NB4 (cell line): Measurements from ENCODE around the gene NDUFV1.

Experiments
- POLR2A ChIP-seq: IDR thresholded peaks from 2 replicates; pipeline ENCODE4 v1.6.1; 2011; ENCODE audit warnings: mild to moderate bottlenecking; ENCODE audit not compliant: insufficient read length; ENCODE audit errors: extremely low read depth
- TF ChIP-seq, protein P1 (sequence below): IDR thresholded peaks from one replicate; pipeline ENCODE4 v1.5.1; 2012; ENCODE audit warnings: low read depth, low read length
- TF ChIP-seq, protein P2 (sequence below): IDR thresholded peaks from 2 replicates; pipeline ENCODE4 v1.6.1; 2011; ENCODE audit warnings: low read depth, low read length

DNA sequence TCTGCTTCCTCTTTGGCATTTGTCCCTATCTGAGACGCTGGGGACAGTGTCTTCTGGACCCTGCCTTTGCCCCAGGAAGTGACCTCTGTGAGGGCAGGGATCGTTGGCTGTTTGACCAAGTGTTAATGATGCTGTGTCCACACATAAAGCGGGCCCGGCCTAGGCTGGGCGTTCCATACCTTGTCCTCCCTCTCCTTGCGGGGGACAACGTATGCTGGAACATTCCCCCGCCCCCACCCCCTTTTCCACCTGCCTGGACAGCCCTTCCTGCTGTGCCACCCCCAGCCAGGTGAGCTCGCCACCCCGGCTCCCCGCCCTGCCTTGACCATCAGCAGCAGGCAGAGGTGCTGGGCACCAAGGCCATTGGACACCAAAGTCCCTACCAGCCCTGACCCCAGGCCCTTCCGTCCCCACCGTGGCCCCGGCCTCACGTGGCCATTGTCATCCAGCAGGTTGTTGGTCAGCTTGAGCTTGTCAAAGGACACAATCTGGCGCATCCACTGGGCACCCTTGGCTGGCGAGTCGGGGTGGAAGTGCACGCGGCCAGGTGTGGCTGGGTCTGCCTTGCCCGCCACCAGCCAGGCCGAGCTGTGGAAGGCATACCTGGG lies 27.1 kb downstream of the NDUFV1 start:
- TF ChIP-seq, protein P1, sequence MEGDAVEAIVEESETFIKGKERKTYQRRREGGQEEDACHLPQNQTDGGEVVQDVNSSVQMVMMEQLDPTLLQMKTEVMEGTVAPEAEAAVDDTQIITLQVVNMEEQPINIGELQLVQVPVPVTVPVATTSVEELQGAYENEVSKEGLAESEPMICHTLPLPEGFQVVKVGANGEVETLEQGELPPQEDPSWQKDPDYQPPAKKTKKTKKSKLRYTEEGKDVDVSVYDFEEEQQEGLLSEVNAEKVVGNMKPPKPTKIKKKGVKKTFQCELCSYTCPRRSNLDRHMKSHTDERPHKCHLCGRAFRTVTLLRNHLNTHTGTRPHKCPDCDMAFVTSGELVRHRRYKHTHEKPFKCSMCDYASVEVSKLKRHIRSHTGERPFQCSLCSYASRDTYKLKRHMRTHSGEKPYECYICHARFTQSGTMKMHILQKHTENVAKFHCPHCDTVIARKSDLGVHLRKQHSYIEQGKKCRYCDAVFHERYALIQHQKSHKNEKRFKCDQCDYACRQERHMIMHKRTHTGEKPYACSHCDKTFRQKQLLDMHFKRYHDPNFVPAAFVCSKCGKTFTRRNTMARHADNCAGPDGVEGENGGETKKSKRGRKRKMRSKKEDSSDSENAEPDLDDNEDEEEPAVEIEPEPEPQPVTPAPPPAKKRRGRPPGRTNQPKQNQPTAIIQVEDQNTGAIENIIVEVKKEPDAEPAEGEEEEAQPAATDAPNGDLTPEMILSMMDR, result no peak
- TF ChIP-seq POLR2A, result no peak
- TF ChIP-seq, protein P2, sequence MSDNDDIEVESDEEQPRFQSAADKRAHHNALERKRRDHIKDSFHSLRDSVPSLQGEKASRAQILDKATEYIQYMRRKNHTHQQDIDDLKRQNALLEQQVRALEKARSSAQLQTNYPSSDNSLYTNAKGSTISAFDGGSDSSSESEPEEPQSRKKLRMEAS, result no peak
